Activated T-cell treated with anti-CD3 and anti-CD28 coated beads, Interleukin-2, amount 50 U/mL, for 72 hours (primary cell): ENCODE data around the gene STS. TPM values are rescaled to one million over a fixed set of nuclear protein-coding genes. Genes with fewer than 3 reads are reported as not detected.

Experiments
- ATAC-seq, 2 donors: fragments of 150-1000 bp; cut with Tn5 transposase; replicated peaks in 1 of 2; 2 replicates each; pipeline ENCODE4 v1.10.0; 2021; ENCODE audit warnings: moderate library complexity in 2 of 2, mild to moderate bottlenecking in 1 of 2
- DNase-seq, 2 donors: peaks; one replicate each; pipeline ENCODE4 v3.0.0; 2021 to 2022; ENCODE audit warnings: mixed read lengths in 1 of 2
- H3K27ac Mint-ChIP-seq: one replicate; pipeline ENCODE4 v1.8.0; 2022; ENCODE audit warnings: mild to moderate bottlenecking, moderate library complexity, mixed read lengths
- H3K27me3 Mint-ChIP-seq: one replicate; pipeline ENCODE4 v1.8.0; 2022; ENCODE audit warnings: low read depth, mixed read lengths
- H3K36me3 Mint-ChIP-seq, 2 donors: one replicate each; pipeline ENCODE4 v1.8.0; 2022; ENCODE audit warnings: mixed read lengths in 2 of 2, mild to moderate bottlenecking in 1 of 2; ENCODE audit not compliant: insufficient read depth in 2 of 2
- H3K4me1 Mint-ChIP-seq: one replicate; pipeline ENCODE4 v1.8.0; 2022; ENCODE audit warnings: low read depth, mixed read lengths
- H3K4me3 Mint-ChIP-seq, 2 donors: one replicate each; pipeline ENCODE4 v1.8.0; 2022; ENCODE audit warnings: mild to moderate bottlenecking in 2 of 2, mixed read lengths in 2 of 2, moderate library complexity in 2 of 2
- H3K9me3 Mint-ChIP-seq, 2 donors: one replicate each; pipeline ENCODE4 v1.8.0; 2022; ENCODE audit warnings: mixed read lengths in 2 of 2
- total RNA-seq, 2 donors: library from RNA; stranded (reverse); gene quantifications; one replicate each; pipeline ENCODE4 v1.2.3, GENCODE V29; 2022

The STS gene
- total RNA-seq, 2 donors from 2014 or later, result 0.53 to 1.0 TPM

DNA sequence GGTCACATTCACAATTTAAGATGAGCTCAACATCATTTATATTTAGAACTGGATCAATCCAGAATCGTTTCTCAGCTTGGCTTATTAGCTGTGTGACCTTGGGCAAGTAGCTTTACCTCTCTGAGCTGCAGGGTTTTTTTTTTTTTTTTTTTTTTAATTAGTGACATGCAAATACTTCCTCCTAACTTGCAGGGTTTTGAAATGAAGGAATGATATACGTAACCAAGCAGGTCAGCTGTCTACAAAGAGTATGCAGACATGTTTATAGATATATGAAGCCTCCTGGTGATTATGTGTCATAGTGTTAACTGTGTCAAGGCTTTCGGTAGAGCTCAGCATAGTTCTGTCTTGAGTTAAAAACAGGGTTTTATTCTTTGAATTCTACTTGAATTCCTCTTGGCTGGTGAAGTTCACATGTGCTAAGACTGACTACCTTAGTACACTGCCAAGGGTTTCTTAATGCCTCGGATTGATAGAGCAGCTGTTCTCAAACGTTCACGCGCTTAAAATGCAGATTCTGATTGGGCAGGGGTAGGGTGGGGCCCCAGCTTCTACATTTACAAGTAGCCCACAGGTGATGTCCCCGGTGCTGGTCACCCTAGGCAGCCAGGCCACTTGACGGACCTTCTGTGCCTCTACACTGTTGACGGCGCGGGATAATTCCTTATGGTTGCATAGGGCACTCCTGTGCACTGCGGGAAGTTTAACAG is 654 bp upstream of the STS start:
- Mint-ChIP-seq H3K4me3 (peak overlapping the region; percentile 71 to 85), H3K9me3 (no peaks in the 10 kb centered on the region), H3K27me3 (no peaks in the 10 kb centered on the region), H3K27ac (peak overlapping the region; percentile 38), H3K4me1 (peaks cover 37% of the 10 kb centered on the region), H3K36me3 (no peaks in the 10 kb centered on the region)
- ATAC-seq (peak in 1 of 2 donors; percentile 3), DNase-seq (peak in 1 of 2 donors; percentile 5)

DNA sequence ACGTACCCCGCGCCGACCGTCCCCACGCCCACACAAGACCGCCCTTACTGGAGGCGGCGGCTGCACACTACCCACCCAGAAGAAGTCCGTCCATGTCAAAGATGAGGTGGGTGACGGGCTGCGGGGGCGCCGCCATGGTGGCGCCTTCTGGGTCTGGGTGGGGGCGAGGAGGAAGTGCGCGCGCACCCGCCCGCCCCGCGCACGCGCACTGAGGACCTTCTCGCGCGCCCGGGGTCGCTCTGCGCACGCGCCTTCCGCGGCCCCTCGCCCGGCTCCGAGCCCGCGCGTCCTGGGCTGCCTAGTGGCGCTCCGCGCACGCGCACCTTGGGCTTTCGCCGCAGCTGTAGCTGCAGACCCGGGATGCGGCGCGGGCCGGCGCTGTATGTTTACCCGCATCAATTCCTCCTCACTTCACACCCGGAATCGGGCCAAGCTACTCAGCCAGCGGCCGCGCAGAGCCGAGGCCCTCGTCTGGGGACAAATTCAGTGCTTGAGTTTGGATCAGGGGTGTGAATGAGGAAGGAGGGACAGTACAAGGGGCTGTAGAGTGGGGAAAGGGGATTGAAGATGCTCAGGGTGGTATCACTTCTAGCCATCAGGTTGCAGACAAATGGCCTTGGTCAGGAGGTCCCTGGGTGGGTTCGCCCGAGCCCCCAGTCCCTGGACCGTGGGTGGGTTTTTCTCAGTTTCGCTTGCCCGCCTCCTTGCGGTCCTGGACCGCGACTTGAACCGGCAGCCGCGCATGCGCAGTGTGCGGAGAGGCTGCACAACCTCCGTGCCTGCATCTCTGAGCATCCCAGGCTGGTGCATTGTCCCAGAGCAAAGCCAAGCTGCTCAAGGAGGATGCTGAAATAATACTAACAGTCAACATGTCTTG is 704 bp downstream of the STS start, which contains the start of gene PUDP:
Gene PUDP, minus strand, starts transcription at position 176 of the 877 bp plus-strand sequence. Its CDS starts 40 bp downstream, at position 136.
- Mint-ChIP-seq H3K4me3 (peak within 1 kb of the TSS; percentile 85 to 86), H3K27me3 (peaks cover 2% of the 10 kb centered on the region), H3K36me3 (no peaks in the 10 kb centered on the region), H3K27ac (peak within 1 kb of the TSS; percentile 92), H3K4me1 (peaks cover 39% of the 10 kb centered on the region), H3K9me3 (no peaks in the 10 kb centered on the region)
- DNase-seq (peak; percentile 87 to 91), ATAC-seq (peak; percentile 90 to 93)

DNA sequence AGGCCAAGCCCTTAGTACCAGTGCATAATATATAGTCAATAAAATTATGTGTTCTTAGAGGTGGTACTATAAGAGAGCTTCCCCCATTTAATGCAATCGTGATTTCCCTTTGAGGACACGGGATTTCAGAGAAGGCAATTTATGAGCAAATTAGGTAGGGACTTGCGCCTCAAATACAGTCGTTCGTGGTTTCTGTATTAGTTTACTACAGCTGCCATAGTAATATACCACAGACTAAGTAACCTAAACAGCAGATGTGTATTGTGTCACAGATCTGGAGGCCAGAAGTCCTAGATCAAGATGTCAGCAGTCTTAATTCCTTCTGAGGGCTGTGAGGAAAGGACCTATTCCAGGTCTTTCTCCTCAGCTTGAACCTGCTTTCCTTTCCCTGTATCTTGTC is 1.9 kb downstream of the STS start:
- H3K4me1 Mint-ChIP-seq, result peaks cover 38% of the 10 kb centered on the region
- H3K9me3 Mint-ChIP-seq, result no peaks in the 10 kb centered on the region
- no peak overlapping the region for H3K27ac Mint-ChIP-seq
- no peaks in the 10 kb centered on the region for H3K36me3 Mint-ChIP-seq
- H3K27me3 Mint-ChIP-seq, result peaks cover 13% of the 10 kb centered on the region
- DNase-seq, result no peak
- ATAC-seq, result no peak
- no peak overlapping the region for H3K4me3 Mint-ChIP-seq

DNA sequence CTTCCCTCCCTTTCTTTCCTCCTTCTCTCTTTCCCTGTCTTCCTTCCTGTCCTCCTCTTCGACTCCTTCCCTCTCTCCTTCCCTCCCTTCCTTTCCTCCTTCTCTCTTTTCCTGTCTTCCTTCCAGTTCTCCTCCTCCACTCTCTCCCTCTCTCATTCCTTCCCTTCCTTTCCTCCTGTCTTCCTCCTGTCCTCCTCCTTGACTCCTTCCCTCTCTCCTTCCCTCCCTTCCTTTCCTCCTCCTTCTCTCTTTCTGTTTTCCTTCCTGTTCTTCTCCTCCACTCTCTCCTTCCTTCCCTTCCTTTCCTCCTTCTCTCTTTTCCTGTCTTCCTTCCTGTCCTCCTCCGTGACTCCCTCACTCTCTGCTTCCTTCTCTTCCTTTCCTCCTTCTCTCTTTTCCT is 5.7 kb downstream of the STS start:
- Mint-ChIP-seq H3K27me3 (peaks cover 13% of the 10 kb centered on the region), H3K4me3 (no peak overlapping the region), H3K4me1 (peaks cover 17% of the 10 kb centered on the region), H3K9me3 (no peaks in the 10 kb centered on the region), H3K27ac (no peak overlapping the region), H3K36me3 (no peaks in the 10 kb centered on the region)
- DNase-seq, result no peak
- ATAC-seq, result no peak

DNA sequence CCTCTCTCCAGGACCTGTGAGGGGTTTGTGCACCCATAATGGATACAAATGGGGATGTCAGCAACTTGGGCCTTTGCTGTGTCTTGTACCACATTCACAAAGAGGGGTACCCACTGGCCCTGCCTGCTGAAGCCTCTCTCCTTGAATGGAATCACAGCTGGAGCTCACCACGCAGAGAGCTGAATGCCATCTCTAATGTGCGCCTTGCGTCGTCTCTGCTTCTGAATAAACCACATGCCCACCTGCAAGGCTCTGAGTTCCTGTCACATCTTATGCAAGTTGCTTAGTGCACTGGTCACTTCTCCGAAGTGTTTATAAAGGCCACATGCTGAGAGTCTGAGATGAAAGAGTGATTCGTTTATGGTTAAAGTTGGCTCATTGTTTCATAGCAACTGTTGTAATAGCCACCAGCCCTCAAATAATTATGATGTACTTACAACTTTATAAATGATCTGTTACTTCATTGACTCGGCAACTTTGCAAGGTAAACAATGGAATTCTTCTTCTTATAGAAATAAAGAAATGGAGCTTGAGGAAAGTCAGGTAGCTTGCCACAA is 6.6 kb downstream of the STS start:
- ATAC-seq (no peak), DNase-seq (no peak)
- Mint-ChIP-seq H3K9me3 (no peaks in the 10 kb centered on the region), H3K36me3 (no peaks in the 10 kb centered on the region), H3K4me3 (no peak overlapping the region), H3K4me1 (peaks cover 11% of the 10 kb centered on the region), H3K27ac (no peak overlapping the region), H3K27me3 (peaks cover 13% of the 10 kb centered on the region)

DNA sequence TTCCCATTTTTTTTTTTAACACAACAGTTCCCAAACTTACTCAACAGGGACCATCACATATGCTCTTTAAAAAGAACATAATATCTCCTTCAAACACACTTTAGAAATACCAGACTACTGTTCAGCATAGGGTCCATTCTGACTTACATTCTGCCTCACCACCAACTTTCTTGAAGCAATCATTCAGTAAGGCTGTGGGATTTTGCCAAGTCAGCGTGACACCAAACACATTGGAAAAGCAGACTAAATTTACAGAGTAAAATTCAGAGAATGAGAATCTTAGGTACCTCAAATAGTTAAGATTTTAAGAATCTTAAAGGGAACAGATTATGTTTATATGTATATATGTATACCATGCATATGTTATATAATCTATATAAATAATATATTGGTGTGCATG is 7.7 kb downstream of the STS start:
- DNase-seq (no peak), ATAC-seq (no peak)
- Mint-ChIP-seq H3K4me1 (peaks cover 10% of the 10 kb centered on the region), H3K36me3 (no peaks in the 10 kb centered on the region), H3K9me3 (no peaks in the 10 kb centered on the region), H3K27ac (no peak overlapping the region), H3K4me3 (no peak overlapping the region), H3K27me3 (peaks cover 13% of the 10 kb centered on the region)

DNA sequence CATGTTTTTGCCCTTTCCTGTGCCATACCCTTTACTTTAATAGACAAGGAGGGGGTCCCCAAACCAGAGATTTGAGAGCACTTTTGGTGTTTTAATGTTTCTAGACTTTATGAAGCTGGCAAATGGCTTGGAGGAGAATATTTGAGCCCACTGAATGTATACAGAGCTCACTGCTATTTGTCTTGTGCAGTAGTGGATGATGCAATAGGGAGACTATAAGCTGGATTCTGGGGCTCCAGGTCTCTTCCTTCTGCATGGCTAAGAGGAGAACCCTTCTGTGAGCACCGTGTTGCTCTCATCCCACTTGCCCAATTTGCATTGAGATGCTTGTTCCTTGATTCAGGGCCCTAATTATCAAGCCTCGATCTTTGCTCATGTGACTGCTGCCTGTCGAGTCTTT is 9.4 kb downstream of the STS start:
- peaks cover 13% of the 10 kb centered on the region for H3K27me3 Mint-ChIP-seq
- H3K27ac Mint-ChIP-seq, result no peak overlapping the region
- H3K9me3 Mint-ChIP-seq, result no peaks in the 10 kb centered on the region
- no peak overlapping the region for H3K4me3 Mint-ChIP-seq
- peaks cover 10% of the 10 kb centered on the region for H3K4me1 Mint-ChIP-seq
- ATAC-seq, result no peak
- H3K36me3 Mint-ChIP-seq, result no peaks in the 10 kb centered on the region
- DNase-seq, result no peak

DNA sequence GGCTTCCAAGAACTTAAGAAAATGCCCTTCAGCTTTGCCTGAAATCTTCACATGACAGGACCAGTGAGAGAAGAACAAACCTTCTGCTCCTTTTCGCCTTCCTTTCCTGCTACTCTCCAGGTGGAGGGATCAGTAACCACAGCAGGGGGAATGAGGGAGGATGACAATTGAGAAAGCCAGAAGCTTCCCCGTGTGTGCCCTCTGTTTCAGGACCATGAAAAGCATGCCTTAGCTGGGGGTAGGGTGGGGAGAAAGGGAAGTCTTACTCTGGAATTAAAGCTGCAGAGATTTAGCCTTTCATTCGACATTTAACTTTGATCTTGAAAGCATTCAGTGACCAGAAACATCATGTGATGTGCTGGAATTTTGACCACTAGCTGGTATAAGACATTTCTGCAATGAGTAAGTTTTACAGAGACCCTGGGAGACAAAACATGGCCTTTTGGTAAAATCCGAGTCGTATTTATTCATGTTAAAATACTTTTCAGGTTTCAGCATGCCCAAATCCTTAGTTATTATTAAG is 11.0 kb downstream of the STS start:
- Mint-ChIP-seq H3K36me3 (no peaks in the 10 kb centered on the region), H3K4me1 (peaks cover 6% of the 10 kb centered on the region), H3K27me3 (peaks cover 8% of the 10 kb centered on the region), H3K27ac (no peak overlapping the region), H3K9me3 (no peaks in the 10 kb centered on the region), H3K4me3 (no peak overlapping the region)
- DNase-seq, result no peak
- no peak for ATAC-seq

DNA sequence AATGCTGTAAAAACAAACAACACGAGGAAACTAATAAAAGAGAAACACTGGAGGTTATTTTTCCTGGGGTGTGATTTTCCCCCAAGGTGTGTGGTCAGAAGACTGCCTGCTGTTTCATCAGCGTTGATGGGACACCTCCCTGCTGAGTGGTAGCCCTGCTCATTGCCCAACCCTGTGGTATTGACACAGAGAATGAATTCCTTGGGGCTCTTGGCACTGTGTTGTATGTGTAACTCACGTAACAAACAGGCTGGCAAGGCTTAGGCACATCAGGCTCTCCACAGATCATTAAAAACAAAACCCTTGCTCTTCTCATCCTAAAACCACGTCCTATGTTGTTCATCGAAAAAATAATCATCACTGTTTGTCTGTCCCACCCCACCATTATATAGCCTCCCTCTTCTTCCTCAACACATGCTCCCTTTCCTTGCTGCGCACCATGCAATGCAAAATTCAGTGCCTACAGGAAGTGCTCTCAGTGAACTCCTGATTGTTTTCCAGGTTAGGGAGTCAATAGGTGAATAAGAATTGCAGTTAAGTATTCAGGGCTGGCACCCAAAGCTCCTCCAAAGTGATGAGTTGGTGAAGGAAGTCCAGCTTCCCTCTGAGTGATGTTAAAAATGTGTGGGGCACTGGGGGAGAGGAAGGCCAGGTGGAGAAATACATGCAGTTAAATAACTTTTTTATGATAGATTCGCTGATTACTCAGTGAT is 11.8 kb downstream of the STS start:
- Mint-ChIP-seq H3K27me3 (peaks cover under 1% of the 10 kb centered on the region), H3K4me3 (no peak overlapping the region), H3K4me1 (no peaks in the 10 kb centered on the region), H3K36me3 (no peaks in the 10 kb centered on the region), H3K27ac (no peak overlapping the region), H3K9me3 (no peaks in the 10 kb centered on the region)
- ATAC-seq (no peak), DNase-seq (no peak)

DNA sequence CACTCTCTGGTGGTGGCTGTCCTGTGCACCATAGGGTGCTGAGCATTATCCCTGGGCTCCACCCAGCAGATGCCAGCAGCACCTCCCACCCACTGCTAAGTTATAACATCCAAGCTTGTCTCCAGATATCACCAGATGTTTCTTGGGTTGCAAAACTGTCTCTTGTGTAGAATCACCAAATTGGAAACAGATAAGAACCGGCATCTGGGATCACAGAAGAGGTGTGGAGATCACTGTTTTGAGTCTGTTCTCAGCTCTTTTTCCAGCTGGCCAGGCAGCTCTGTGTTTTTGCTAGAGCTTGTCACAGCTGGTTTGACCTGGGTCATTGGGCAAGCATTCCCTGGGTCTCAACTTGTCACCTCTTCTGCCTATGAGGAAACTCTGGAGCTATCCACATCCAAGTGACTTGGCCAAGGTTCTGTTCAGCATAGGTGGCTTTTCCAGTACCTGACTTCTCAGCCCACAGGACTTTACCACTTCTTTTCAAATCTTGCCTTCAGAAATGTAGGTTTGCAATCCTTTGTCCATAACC is 15.7 kb downstream of the STS start:
- DNase-seq (no peak), ATAC-seq (no peak)
- Mint-ChIP-seq H3K27ac (no peak overlapping the region), H3K36me3 (no peaks in the 10 kb centered on the region), H3K4me1 (no peaks in the 10 kb centered on the region), H3K9me3 (no peaks in the 10 kb centered on the region), H3K27me3 (no peaks in the 10 kb centered on the region), H3K4me3 (no peak overlapping the region)

DNA sequence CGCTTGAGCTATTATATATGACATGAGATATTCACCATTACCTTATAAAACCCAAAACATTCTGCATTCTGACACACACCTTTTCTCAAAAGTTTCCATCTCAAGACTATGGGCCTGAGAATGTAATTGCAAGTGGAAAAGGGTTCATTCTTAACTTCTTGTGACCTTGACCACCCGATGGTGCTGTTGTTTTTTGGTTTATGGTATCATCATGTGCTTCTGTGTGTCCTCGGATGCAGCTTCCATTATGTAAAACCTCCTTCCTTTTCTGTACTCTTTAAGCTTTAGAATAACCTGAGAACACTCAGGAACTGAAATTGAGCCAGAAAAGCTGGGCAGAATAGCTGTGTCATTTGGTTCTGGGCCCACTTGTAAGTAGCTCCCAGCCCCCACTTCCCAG is 16.7 kb downstream of the STS start:
- DNase-seq (no peak), ATAC-seq (no peak)
- Mint-ChIP-seq H3K9me3 (no peaks in the 10 kb centered on the region), H3K36me3 (no peaks in the 10 kb centered on the region), H3K27ac (no peak overlapping the region), H3K27me3 (no peaks in the 10 kb centered on the region), H3K4me3 (no peak overlapping the region), H3K4me1 (no peaks in the 10 kb centered on the region)

DNA sequence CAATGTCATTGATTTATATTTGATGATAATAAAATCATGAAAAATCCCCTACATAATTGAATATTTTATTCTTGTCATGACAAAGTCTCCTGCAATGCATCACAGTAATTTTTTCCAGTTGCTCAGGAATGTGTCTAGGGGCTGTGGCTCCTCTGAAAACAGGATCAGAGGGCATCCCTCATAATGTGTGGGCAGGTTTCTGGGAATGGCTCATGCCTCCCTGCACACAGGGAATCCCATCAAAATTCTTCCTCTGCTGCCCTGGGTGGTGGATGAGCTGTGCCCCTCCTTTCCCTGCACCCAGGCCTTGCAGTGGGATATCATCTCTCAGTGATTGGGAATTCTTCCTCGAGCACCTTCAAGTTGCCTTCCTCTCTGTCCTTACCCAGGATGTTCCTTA is 20.9 kb downstream of the STS start:
- H3K4me1 Mint-ChIP-seq, result no peaks in the 10 kb centered on the region
- ATAC-seq, result no peak
- H3K9me3 Mint-ChIP-seq, result no peaks in the 10 kb centered on the region
- no peaks in the 10 kb centered on the region for H3K36me3 Mint-ChIP-seq
- no peak overlapping the region for H3K4me3 Mint-ChIP-seq
- H3K27ac Mint-ChIP-seq, result no peak overlapping the region
- DNase-seq, result no peak
- no peaks in the 10 kb centered on the region for H3K27me3 Mint-ChIP-seq
